ENCODE results near the gene VEZF1. TPM values are rescaled to one million over a fixed set of nuclear protein-coding genes. Genes with fewer than 3 reads are reported as not detected.

VEZF1 gene
- total RNA-seq, 1 donor from 2014 or later, result 43.6 TPM

- Mint-ChIP-seq H3K27ac (ENCODE audit: unreplicated experiment) (peak overlapping the region; percentile 34), H3K4me3 (ENCODE audit: unreplicated experiment) (no peak overlapping the region), H3K36me3 (ENCODE audit: low read depth) (peaks cover 6% of the 10 kb centered on the region), H3K4me1 (ENCODE audit: low read depth) (peaks cover 10% of the 10 kb centered on the region), H3K27me3 (ENCODE audit: low read depth) (no peaks in the 10 kb centered on the region), H3K9me3 (ENCODE audit: low read depth) (no peaks in the 10 kb centered on the region)
- DNase-seq (ENCODE audit: low spot score), result no peak
- TF ChIP-seq CTCF (IDR thresholded peaks at IDR 0.05), result peak; percentile 85
Observed at GRCh38 chr17:57995076-57995956, 7.3 kb upstream of the VEZF1 start.

GRCh38 chr17:57994436-57994835 is 6.4 kb upstream of the VEZF1 start:
- TF ChIP-seq CTCF (IDR thresholded peaks at IDR 0.05), result no peak
- peaks cover 6% of the 10 kb centered on the region for H3K36me3 Mint-ChIP-seq (ENCODE audit: low read depth)
- H3K4me3 Mint-ChIP-seq (ENCODE audit: unreplicated experiment), result no peak overlapping the region
- DNase-seq (ENCODE audit: low spot score), result no peak
- H3K27me3 Mint-ChIP-seq (ENCODE audit: low read depth), result no peaks in the 10 kb centered on the region
- no peak overlapping the region for H3K27ac Mint-ChIP-seq (ENCODE audit: unreplicated experiment)
- H3K4me1 Mint-ChIP-seq (ENCODE audit: low read depth), result peaks cover 15% of the 10 kb centered on the region
- H3K9me3 Mint-ChIP-seq (ENCODE audit: low read depth), result no peaks in the 10 kb centered on the region

- peak overlapping the region; percentile 18 for H3K27ac Mint-ChIP-seq (ENCODE audit: unreplicated experiment)
- H3K27me3 Mint-ChIP-seq (ENCODE audit: low read depth), result no peaks in the 10 kb centered on the region
- no peak for DNase-seq (ENCODE audit: low spot score)
- no peak for TF ChIP-seq CTCF (IDR thresholded peaks at IDR 0.05)
- H3K9me3 Mint-ChIP-seq (ENCODE audit: low read depth), result no peaks in the 10 kb centered on the region
- H3K4me3 Mint-ChIP-seq (ENCODE audit: unreplicated experiment), result no peak overlapping the region
- H3K36me3 Mint-ChIP-seq (ENCODE audit: low read depth), result peaks cover 3% of the 10 kb centered on the region
- peaks cover 22% of the 10 kb centered on the region for H3K4me1 Mint-ChIP-seq (ENCODE audit: low read depth)
Observed at GRCh38 chr17:57993471-57994365, 5.7 kb upstream of the VEZF1 start.

GRCh38 chr17:57991537-57991936 is 3.5 kb upstream of the VEZF1 start:
- H3K4me3 Mint-ChIP-seq (ENCODE audit: unreplicated experiment), result no peak overlapping the region
- no peak overlapping the region for H3K27ac Mint-ChIP-seq (ENCODE audit: unreplicated experiment)
- H3K36me3 Mint-ChIP-seq (ENCODE audit: low read depth), result no peaks in the 10 kb centered on the region
- TF ChIP-seq CTCF (IDR thresholded peaks at IDR 0.05), result no peak
- no peaks in the 10 kb centered on the region for H3K27me3 Mint-ChIP-seq (ENCODE audit: low read depth)
- no peak for DNase-seq (ENCODE audit: low spot score)
- H3K4me1 Mint-ChIP-seq (ENCODE audit: low read depth), result peaks cover 30% of the 10 kb centered on the region
- H3K9me3 Mint-ChIP-seq (ENCODE audit: low read depth), result no peaks in the 10 kb centered on the region

- H3K36me3 Mint-ChIP-seq (ENCODE audit: low read depth), result no peaks in the 10 kb centered on the region
- H3K9me3 Mint-ChIP-seq (ENCODE audit: low read depth), result no peaks in the 10 kb centered on the region
- H3K4me3 Mint-ChIP-seq (ENCODE audit: unreplicated experiment), result no peak overlapping the region
- DNase-seq (ENCODE audit: low spot score), result no peak
- H3K27ac Mint-ChIP-seq (ENCODE audit: unreplicated experiment), result peak overlapping the region; percentile 88
- TF ChIP-seq CTCF (IDR thresholded peaks at IDR 0.05), result no peak
- no peaks in the 10 kb centered on the region for H3K27me3 Mint-ChIP-seq (ENCODE audit: low read depth)
- peaks cover 37% of the 10 kb centered on the region for H3K4me1 Mint-ChIP-seq (ENCODE audit: low read depth)
Observed at GRCh38 chr17:57990037-57990436, 2.0 kb upstream of the VEZF1 start.

Measured in chondrocyte (in vitro differentiated cells).